D721Med (cell line): Measurements from ENCODE around the gene GPN2.
"Not testable (repeated sequence)": the region's sequence is repeated elsewhere in the genome, so short reads cannot be mapped to it uniquely, and the experiment has no call there.

Experiments used
- DNase-seq: peaks from one replicate; pipeline ENCODE4 v3.0.0; 2011; ENCODE audit warnings: low spot score; ENCODE audit not compliant: insufficient read length
- FAIRE-seq: peaks from 2 replicates; lab custom pipeline; 2011; peaks lifted over from hg19 to GRCh38; lab: Jason Lieb, UNC
- TF ChIP-seq, protein P1 (sequence below): IDR thresholded peaks from 2 replicates; pipeline ENCODE4 v1.5.1; 2012; ENCODE audit warnings: mild to moderate bottlenecking, control low read depth; ENCODE audit not compliant: insufficient read depth; ENCODE audit errors: missing control alignments

Gene GPN2

GRCh38 chr1:26851106-26851684 lies 38.9 kb downstream of the GPN2 start:
- FAIRE-seq, result no peak
- TF ChIP-seq, protein P1, sequence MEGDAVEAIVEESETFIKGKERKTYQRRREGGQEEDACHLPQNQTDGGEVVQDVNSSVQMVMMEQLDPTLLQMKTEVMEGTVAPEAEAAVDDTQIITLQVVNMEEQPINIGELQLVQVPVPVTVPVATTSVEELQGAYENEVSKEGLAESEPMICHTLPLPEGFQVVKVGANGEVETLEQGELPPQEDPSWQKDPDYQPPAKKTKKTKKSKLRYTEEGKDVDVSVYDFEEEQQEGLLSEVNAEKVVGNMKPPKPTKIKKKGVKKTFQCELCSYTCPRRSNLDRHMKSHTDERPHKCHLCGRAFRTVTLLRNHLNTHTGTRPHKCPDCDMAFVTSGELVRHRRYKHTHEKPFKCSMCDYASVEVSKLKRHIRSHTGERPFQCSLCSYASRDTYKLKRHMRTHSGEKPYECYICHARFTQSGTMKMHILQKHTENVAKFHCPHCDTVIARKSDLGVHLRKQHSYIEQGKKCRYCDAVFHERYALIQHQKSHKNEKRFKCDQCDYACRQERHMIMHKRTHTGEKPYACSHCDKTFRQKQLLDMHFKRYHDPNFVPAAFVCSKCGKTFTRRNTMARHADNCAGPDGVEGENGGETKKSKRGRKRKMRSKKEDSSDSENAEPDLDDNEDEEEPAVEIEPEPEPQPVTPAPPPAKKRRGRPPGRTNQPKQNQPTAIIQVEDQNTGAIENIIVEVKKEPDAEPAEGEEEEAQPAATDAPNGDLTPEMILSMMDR, result no peak
- no peak for DNase-seq

GRCh38 chr1:26848941-26849774 lies 40.9 kb downstream of the GPN2 start:
- no peak for DNase-seq
- TF ChIP-seq, protein P1, result no peak
- no peak for FAIRE-seq

DNA sequence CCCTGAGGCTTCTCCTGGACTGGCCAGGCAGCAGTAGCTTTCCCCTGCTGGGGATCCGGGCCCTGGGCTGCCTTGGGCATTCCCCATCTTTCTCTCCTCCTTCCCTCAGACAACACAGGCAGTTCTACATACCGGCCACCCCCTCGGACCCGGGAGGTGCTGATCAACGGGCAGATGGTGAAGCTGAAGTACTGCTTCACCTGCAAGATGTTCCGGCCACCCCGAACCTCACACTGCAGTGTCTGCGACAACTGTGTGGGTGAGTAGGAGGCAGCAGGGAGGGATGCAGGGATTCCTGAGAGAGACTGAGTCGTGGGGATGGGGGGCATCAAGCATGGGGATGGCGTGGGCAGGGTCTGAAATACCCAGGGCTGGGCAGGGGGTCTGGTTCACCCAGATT lies 41.6 kb downstream of the GPN2 start:
- DNase-seq (no peak), FAIRE-seq (no peak)
- TF ChIP-seq, protein P1, result no peak

DNA sequence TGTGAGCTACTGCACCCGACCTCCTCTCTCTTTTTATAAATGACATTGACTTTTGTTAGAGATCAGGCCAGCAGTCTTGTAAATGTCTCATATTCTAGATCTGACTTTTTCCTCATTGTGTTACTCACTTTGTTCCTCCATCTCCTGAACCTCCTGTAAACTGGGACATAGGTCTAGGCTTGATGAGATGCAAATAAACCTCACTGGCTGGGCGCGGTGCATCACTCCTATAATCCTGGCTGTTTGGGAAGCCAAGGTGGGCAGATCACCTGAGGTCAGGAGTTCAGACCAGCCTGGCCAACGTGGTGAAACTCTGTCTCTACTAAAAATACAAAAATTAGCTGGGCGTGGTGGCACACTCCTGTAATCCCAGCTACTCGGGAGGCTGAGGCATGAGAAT lies 42.3 kb downstream of the GPN2 start:
- DNase-seq, FAIRE-seq: not testable (repeated sequence)

GRCh38 chr1:26844424-26845196 lies 45.5 kb downstream of the GPN2 start:
- TF ChIP-seq, protein P1, result no peak
- FAIRE-seq, result no peak
- no peak for DNase-seq

DNA sequence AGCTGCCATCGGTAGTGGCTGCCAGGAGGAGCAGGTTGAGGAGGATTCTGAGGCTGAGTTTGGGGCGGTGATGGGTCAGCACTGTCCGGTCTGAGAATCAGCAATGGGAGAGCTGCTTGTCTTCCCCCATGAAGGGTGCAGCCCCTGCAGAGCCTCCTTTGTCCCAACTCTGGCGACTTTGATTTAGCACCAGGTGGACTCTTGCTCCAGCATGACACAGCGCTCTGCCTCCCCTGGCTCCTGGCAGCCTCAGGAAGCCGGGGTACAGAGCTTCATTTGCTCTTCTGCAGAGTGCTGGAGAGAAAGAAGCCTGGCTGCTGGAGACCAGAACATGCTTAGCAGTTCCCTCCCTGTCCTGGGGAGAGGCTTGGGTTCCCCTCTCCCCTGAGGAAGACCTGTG lies 50.3 kb downstream of the GPN2 start:
- TF ChIP-seq, protein P1, result no peak
- DNase-seq (no peak), FAIRE-seq (no peak)

- DNase-seq, result no peak
These were observed 50.8 kb downstream of the GPN2 start for GRCh38 chr1:26839339-26839722.

More at GRCh38 chr1:26839339-26839722, 50.8 kb downstream of the GPN2 start:
- FAIRE-seq, result no peak
- TF ChIP-seq, protein P1, result no peak
